NCI-H460 (cell line): Measurements from ENCODE around the gene HNF4A. TPM values are rescaled to one million over a fixed set of nuclear protein-coding genes. Genes with fewer than 3 reads are reported as not detected.
"Not testable (repeated sequence)": the region's sequence is repeated elsewhere in the genome, so short reads cannot be mapped to it uniquely, and the experiment has no call there.

ENCODE experiments used
- DNase-seq: peaks from one replicate; pipeline ENCODE4 v3.0.0-alpha.2; 2016; ENCODE audit warnings: low read depth; ENCODE audit errors: extremely low read depth
- polyA plus RNA-seq: library from polyadenylated mRNA; depleted of rRNA; stranded (reverse); fragments of >200 nt; gene quantifications from 2 replicates; pipeline ENCODE4 v1.2.3, GENCODE V29; 2014; cell fraction: nucleus; rRNA removed
- total RNA-seq: library from RNA; depleted of rRNA; stranded (reverse); fragments of >200 nt; shearing (Covaris generic); gene quantifications from 2 replicates; pipeline ENCODE4 v1.2.3, GENCODE V29; 2014; rRNA removed

Gene HNF4A
- total RNA-seq: 0.12 TPM in 1 of 2 replicates, not detected in the other
- not detected in 2 replicates for polyA plus RNA-seq

GRCh38 chr20:44355498-44356352, at the start of gene HNF4A:
HNF4A (plus strand) TSS chr20:44355699; CDS start chr20:44355805, 106 bp downstream.
- no peak for DNase-seq

GRCh38 chr20:44306927-44307326, 48.6 kb upstream of the HNF4A start:
- no peak for DNase-seq

GRCh38 chr20:44309763-44310663, 45.5 kb upstream of the HNF4A start:
- no peak for DNase-seq

DNA sequence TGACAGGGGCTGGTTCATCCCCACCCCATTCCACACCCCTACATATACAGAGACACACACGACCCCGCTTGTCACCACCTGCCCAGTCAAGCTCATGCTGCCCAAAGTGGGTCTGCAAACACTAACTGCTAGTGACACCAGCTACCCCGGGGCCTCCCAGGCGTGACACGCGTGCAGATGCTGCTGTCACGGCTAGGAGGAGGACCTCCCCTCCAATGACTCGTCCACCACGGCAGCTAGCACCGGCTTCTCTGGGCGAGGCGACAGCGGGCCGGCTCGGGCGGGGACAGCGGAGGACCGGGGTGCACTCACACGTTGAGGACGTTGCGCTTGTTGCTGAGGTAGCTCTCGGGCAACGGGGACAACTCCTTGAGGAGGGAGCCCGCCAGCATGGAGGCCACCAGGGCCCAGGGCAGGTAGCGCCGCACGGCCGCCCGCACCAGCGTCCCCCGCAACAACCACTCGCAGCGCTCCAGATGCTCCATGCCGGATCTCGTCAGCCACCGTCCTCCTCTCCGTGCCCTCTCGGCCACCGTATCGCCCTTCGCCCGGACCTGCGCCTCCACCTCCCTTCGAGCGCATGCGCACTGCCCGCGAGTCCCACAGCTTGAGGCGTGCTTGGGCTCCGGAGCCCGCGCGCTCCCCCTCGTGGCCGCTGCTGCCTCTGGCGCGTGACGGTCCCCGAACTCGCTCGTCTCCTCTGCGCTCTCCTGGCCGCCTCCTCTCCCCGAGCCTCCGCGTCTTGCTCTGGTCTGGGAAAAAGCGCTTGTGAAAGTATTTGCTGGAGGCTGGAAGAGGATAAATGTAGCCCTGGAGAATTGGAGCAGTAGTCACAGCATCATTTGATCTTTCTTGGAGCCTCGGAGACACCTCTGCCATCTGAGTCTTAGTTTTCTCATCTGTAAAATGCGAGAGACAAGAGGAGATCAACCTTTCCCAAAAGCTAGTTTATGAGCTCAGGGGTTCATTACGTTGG, 44.5 kb upstream of the HNF4A start, which contains the start of gene FITM2:
FITM2 (minus strand) TSS at position 539 of the 976 bp plus-strand sequence; CDS start at position 485, 54 bp downstream.
- DNase-seq: peak; percentile 97

- no peak for DNase-seq
These were observed 40.6 kb upstream of the HNF4A start for GRCh38 chr20:44314870-44315269.

- no peak for DNase-seq
These were observed 35.6 kb upstream of the HNF4A start for GRCh38 chr20:44319839-44320422.

DNA sequence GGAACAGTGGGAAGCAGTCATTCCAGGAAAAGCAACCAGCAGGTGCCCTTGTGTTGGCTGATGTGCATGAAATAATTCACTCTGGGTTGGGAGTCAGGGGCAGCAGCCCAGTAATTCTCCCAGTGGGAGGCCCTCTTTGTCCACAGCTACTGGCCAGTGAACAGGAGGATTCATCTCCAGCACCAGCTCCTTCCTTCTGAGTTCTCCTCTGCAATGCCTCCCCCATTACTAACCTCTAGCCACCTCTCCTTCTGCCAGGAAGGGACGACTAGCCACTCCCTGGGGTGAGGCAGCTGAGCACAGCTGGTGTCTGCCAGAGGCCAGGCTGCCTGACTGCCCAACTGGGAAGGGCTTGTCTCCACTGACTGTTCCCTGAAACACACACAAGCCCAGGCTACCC, 31.2 kb upstream of the HNF4A start:
- no peak for DNase-seq

DNA sequence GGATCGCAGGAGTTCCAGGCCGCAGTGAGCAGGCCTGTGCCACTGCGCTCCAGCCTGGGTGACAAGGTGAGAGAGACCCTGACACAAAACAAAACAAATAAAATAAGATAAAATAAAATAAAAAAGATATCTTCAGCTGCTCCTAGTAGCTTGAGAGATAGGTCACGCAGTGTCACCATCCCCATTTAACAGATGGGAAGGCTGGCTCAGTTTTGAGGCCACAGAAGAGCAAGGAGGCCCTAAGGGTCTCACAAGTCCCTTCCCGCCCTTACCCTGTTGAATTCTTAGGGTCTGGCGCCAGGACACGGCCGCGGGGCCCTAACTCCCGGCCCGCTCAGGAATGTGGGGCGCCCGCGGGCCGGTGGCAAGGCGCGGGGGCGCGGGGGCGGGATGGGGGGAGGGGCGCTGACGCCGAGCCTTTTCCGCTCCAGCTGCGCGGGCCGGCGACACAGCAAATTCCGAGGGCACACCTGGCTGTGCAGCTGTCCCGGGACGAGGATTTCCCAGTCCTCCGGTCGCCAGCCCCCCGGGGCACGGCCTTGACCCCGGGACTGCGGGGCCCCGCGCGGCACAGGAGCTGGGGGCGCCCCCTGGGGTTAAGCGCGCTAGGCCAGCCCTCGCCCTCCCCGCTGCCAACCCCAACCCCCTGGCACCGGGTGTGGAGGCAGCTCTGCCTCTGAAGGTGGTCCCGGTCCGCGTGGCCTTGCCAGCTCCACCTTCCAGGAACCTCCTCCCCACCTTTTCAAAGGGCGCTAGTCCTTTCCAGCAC, 28.9 kb upstream of the HNF4A start:
- DNase-seq: no peak

DNA sequence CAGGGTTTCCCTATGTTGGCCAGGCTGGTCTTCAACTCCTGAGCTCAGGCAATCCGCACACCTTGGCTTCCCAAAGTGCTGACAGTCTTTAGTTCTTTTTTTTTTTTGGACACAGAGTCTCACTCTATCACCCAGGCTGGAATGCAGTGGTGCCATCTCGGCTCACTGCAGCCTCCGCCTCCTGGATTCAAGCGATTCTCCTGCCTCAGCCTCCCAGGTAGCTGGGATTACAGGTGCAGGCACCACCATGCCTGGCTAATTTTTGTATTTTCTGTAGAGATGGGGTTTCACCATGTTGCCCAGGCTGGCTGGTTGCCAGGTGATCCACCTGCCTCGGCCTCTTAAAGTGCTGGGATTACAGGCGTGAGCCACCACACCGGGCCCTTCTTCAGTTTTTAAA, 27.8 kb upstream of the HNF4A start:
- DNase-seq: not testable (repeated sequence)

GRCh38 chr20:44328428-44328827, 27.1 kb upstream of the HNF4A start:
- DNase-seq: no peak

- DNase-seq: no peak
These were observed 24.3 kb upstream of the HNF4A start for GRCh38 chr20:44331201-44331600.

DNA sequence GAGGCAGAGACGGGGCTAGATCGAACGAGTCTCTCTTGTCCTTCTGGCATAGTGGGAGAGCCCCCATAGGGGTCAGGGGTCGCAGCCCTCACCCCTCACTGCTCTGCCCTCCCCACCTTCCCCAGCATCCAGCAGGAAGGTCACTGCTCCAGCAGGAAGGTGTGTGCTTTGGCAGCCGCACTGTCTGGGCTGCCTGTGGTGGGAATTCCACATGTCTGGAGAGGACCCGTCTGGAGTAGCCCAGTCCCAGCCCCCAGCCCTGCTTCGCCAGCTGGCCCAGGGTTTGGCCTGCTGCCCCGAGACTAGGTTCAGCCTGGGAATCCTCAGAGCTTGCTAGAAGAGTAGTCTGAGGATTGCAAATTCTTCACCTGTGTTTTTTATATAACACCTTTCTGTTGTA, 21.2 kb upstream of the HNF4A start:
- DNase-seq: no peak

GRCh38 chr20:44334709-44335108, 20.8 kb upstream of the HNF4A start:
- no peak for DNase-seq

GRCh38 chr20:44335675-44336074, 19.8 kb upstream of the HNF4A start:
- no peak for DNase-seq

- no peak for DNase-seq
These were observed 19.4 kb upstream of the HNF4A start for GRCh38 chr20:44336086-44336485.

DNA sequence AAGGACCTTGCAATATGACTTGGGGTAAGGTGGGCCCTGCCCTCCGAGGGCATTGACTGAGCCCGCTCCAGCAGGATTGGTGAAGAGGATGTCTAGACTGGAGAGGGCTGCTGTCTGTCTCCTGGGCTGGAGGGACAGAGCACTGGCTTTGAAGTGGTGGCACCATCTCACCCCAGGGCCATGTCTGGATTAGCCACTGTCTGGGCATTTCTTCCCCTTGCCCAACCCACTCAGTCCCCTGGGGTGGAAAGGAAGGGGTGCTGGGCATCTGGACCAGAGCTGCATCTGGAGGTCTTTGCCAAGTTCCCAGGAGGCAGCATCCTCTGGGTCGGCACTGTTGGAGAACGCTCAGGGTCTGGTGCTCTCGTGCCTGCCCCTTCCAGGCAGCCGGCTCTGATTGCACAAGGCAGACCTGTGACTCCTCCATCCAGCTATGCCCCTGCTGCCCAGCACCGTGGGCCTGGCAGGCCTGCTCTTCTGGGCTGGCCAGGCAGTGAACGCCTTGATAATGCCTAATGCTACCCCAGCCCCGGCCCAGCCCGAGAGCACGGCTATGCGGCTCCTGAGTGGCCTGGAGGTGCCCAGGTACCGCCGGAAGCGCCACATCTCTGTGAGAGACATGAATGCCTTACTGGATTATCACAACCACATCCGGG, 18.6 kb upstream of the HNF4A start, which contains the start of gene R3HDML:
R3HDML (plus strand) TSS at position 319 of the 656 bp plus-strand sequence; CDS start at position 434, 115 bp downstream.
- no peak for DNase-seq

- DNase-seq: no peak
These were observed 13.3 kb upstream of the HNF4A start for GRCh38 chr20:44342248-44342647.

DNA sequence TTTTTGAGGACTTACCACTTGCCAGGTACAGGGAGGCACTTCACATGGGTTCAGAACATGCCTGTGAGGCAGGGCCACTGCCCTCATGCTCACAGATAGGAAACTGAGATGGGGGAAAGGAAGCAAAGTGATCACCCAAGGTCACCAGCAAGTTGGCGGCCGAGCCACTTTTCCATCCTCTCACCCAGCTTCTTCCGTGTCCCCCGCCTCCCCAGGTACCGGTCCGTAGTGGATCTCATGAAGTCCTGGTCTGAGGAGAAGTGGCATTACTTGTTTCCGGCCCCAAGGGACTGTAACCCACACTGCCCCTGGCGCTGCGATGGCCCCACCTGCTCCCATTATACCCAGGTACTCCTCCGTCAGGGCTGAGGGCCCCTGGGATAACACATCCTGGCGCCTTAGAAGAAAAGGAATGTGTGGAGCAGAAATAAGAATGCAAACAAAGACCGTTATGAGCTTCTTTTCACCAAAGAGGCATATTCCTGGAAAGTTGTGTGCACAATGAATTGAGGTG, 12.3 kb upstream of the HNF4A start:
- DNase-seq: no peak
